K562 (cell line): ENCODE measurements around the gene AAMDC. TPM values are rescaled to one million over a fixed set of nuclear protein-coding genes. Genes with fewer than 3 reads are reported as not detected.
A peak's percentile ranks its signal among the peaks of the same experiment; 100 is the strongest.

ENCODE experiments used
- CTBP1 ChIP-seq: fragments of 450-650 bp; IDR thresholded peaks from 2 replicates; pipeline ENCODE4 v1.6.1; 2016; ENCODE audit warnings: borderline replicate concordance
- FUS ChIP-seq: fragments of 200-400 bp; formaldehyde crosslinking; optimal IDR thresholded peaks from 2 replicates; pipeline ENCODE3; 2017; ENCODE audit warnings: low read depth, low read length
- HDAC1 ChIP-seq, 2 experiments: fragments of 450-650 bp; IDR thresholded peaks; 2 replicates each; pipeline ENCODE4 v1.6.1; 2016 to 2017; ENCODE audit warnings: inconsistent platforms in 1 of 2, mild to moderate bottlenecking in 1 of 2, moderate library complexity in 1 of 2
- HNRNPH1 ChIP-seq: fragments of 200-400 bp; formaldehyde crosslinking; optimal IDR thresholded peaks from 2 replicates; pipeline ENCODE3; 2017; ENCODE audit warnings: low read depth, mild to moderate bottlenecking, low read length, moderate library complexity
- KAT8 ChIP-seq: fragments of 450-650 bp; IDR thresholded peaks from 2 replicates; pipeline ENCODE4 v1.6.1; 2016; ENCODE audit warnings: low read depth, mild to moderate bottlenecking
- MEF2A ChIP-seq: IDR thresholded peaks from 2 replicates; pipeline ENCODE4 v1.6.1; 2011; ENCODE audit warnings: low read depth, mild to moderate bottlenecking, low read length, moderate library complexity; ENCODE audit not compliant: control insufficient read depth
- PHF21A ChIP-seq: fragments of 450-650 bp; IDR thresholded peaks from 2 replicates; pipeline ENCODE4 v1.6.1; 2017; ENCODE audit warnings: low read depth, borderline replicate concordance
- RFX5 ChIP-seq: IDR thresholded peaks from 2 replicates; pipeline ENCODE4 v1.6.1; 2011; ENCODE audit warnings: low read depth, mild to moderate bottlenecking, improper control_type of control experiment, low read length
- ZBTB7A ChIP-seq: IDR thresholded peaks from 2 replicates; pipeline ENCODE4 v1.6.1; 2011; ENCODE audit warnings: low read depth, mild to moderate bottlenecking, low read length, moderate library complexity, borderline replicate concordance; ENCODE audit not compliant: control insufficient read depth
- ZNF143 ChIP-seq: sonication (generic); formaldehyde crosslinking; IDR thresholded peaks from 2 replicates; pipeline ENCODE4 v1.9.0; 2022; ENCODE audit warnings: mild to moderate bottlenecking, missing genetic modification reagents
- ZNF263 ChIP-seq: sonication (generic); formaldehyde crosslinking; IDR thresholded peaks from 2 replicates; pipeline ENCODE4 v1.8.0; 2022; ENCODE audit warnings: mild to moderate bottlenecking, missing genetic modification reagents, borderline replicate concordance
- ZNF695 ChIP-seq: fragments of 450-650 bp; formaldehyde crosslinking; IDR thresholded peaks from 2 replicates; pipeline ENCODE4 v1.4.0; 2020; ENCODE audit warnings: mild to moderate bottlenecking, moderate library complexity
- polyA plus RNA-seq, 8 experiments: library from polyadenylated mRNA; depleted of rRNA in 4 of 8; stranded (reverse) in 5 of 8; unstranded in 3 of 8; fragments of >200 nt; fragmentation: Nextera tagmentation in 2 of 8; fragmentation: Illumina TruSeq in 1 of 8; extraction: Ambion mirVana in 2 of 8; extraction: Trizol in 1 of 8; gene quantifications; 2 replicates each; pipeline versions ENCODE4 v1.2.1 to v1.2.3, GENCODE V29; 2011 to 2014; ENCODE audit warnings: inconsistent platforms in 1 of 8, missing spikeins in 1 of 8
- total RNA-seq, 7 experiments: library from RNA; depleted of rRNA in 6 of 7; stranded (reverse); fragments of >200 nt in 6 of 7; fragmentation: Illumina TruSeq in 2 of 7; extraction: Trizol in 2 of 7; gene quantifications; 2 replicates each; pipeline versions ENCODE4 v1.2.1 to v1.2.3, GENCODE V29; 2011 to 2021; ENCODE audit warnings: low replicate concordance in 1 of 7
- TF ChIP-seq, protein P1 (sequence below): fragments of 250-450 bp; sonication (Bioruptor Pico); IDR thresholded peaks from 2 replicates; pipeline ENCODE4 v1.4.0; 2020; ENCODE audit warnings: borderline replicate concordance
- TF ChIP-seq, protein P2 (sequence below), 2 experiments: IDR thresholded peaks; 2 replicates each; pipeline ENCODE4 v1.6.1; 2012; ENCODE audit warnings: improper control_type of control experiment in 2 of 2, low read depth in 2 of 2, low read length in 2 of 2, borderline replicate concordance in 1 of 2
- TF ChIP-seq, protein P3 (sequence below): fragments of 450-650 bp; IDR thresholded peaks from 2 replicates; pipeline ENCODE4 v1.6.1; 2016; ENCODE audit warnings: low read depth

Gene AAMDC
- total and polyA plus RNA-seq, 9 of the 15 experiments (the other 6 are each of a cell fraction or from before 2014, with no cell fraction given): 10.4 to 40.6 (median 15.6) TPM

DNA sequence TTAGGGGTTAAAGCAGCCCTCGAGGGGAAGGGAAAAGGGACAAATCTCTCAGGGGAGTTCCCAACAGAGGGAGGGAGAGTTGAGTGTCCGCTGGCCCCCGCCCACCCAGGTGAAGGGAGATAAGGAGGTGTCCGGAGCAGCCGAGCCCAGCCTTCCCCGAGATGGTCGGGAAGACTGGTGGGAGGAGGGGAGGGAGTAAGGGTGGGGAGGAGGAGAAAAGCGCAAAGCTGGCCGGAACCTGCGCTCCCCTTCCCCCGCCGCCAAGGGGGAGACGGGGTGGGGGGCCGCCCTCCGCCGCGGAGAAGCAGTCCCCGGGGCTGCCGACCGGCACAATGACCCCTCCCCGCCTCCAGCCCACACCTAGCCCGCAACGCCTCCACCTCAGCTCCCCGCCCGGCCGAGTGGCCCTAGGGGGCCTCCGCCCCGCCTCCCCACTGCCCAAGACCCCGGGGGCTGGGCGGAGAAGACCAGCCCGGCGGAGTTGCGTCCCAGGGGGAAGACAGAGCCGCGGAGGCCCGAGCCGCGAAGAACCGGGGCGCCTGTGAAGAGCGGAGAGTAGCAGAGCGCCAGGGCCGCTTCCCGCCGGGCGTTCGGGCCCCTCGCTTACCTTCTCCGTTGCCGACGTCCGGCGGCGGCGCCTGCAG, 901 bp upstream of the AAMDC start (continued):
- TF ChIP-seq, protein P1, sequence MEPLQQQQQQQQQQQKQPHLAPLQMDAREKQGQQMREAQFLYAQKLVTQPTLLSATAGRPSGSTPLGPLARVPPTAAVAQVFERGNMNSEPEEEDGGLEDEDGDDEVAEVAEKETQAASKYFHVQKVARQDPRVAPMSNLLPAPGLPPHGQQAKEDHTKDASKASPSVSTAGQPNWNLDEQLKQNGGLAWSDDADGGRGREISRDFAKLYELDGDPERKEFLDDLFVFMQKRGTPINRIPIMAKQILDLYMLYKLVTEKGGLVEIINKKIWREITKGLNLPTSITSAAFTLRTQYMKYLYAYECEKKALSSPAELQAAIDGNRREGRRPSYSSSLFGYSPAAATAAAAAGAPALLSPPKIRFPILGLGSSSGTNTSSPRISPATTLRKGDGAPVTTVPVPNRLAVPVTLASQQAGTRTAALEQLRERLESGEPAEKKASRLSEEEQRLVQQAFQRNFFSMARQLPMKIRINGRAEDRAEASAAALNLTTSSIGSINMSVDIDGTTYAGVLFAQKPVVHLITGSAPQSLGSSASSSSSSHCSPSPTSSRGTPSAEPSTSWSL: no peak
- peak; percentile 49; the same call in 1 of the 2 replicates for TF ChIP-seq PHF21A
- no peak for TF ChIP-seq RFX5
- no peak for TF ChIP-seq MEF2A
- TF ChIP-seq ZNF263 (CRISPR knock-in tag): peak; percentile 93
- 0 out of 2 replicates have a peak, but pooled peaks have one; percentile 33 for TF ChIP-seq CTBP1
- peak; percentile 89; the same call in 1 of the 2 replicates for TF ChIP-seq ZBTB7A
- 0 out of 4 replicates have a peak, but pooled peaks of 1 of the 2 experiments have one; percentile 62 for TF ChIP-seq HDAC1 (IDR thresholded peaks at IDR 0.05)
- TF ChIP-seq, protein P2, sequence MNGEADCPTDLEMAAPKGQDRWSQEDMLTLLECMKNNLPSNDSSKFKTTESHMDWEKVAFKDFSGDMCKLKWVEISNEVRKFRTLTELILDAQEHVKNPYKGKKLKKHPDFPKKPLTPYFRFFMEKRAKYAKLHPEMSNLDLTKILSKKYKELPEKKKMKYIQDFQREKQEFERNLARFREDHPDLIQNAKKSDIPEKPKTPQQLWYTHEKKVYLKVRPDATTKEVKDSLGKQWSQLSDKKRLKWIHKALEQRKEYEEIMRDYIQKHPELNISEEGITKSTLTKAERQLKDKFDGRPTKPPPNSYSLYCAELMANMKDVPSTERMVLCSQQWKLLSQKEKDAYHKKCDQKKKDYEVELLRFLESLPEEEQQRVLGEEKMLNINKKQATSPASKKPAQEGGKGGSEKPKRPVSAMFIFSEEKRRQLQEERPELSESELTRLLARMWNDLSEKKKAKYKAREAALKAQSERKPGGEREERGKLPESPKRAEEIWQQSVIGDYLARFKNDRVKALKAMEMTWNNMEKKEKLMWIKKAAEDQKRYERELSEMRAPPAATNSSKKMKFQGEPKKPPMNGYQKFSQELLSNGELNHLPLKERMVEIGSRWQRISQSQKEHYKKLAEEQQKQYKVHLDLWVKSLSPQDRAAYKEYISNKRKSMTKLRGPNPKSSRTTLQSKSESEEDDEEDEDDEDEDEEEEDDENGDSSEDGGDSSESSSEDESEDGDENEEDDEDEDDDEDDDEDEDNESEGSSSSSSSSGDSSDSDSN (IDR thresholded peaks at IDR 0.05; ENCODE audit: borderline replicate concordance in 1 of 2, low read depth in 2 of 2, low read length in 2 of 2): peak in 1 of 2 experiments; percentile 69; a peak in 2 of 4 replicates
- no peak for TF ChIP-seq ZNF143
- TF ChIP-seq KAT8: no peak
- TF ChIP-seq FUS: peak; percentile 50
- no peak for TF ChIP-seq HNRNPH1
- TF ChIP-seq ZNF695 (CRISPR knock-in tag): no peak
- TF ChIP-seq, protein P3, sequence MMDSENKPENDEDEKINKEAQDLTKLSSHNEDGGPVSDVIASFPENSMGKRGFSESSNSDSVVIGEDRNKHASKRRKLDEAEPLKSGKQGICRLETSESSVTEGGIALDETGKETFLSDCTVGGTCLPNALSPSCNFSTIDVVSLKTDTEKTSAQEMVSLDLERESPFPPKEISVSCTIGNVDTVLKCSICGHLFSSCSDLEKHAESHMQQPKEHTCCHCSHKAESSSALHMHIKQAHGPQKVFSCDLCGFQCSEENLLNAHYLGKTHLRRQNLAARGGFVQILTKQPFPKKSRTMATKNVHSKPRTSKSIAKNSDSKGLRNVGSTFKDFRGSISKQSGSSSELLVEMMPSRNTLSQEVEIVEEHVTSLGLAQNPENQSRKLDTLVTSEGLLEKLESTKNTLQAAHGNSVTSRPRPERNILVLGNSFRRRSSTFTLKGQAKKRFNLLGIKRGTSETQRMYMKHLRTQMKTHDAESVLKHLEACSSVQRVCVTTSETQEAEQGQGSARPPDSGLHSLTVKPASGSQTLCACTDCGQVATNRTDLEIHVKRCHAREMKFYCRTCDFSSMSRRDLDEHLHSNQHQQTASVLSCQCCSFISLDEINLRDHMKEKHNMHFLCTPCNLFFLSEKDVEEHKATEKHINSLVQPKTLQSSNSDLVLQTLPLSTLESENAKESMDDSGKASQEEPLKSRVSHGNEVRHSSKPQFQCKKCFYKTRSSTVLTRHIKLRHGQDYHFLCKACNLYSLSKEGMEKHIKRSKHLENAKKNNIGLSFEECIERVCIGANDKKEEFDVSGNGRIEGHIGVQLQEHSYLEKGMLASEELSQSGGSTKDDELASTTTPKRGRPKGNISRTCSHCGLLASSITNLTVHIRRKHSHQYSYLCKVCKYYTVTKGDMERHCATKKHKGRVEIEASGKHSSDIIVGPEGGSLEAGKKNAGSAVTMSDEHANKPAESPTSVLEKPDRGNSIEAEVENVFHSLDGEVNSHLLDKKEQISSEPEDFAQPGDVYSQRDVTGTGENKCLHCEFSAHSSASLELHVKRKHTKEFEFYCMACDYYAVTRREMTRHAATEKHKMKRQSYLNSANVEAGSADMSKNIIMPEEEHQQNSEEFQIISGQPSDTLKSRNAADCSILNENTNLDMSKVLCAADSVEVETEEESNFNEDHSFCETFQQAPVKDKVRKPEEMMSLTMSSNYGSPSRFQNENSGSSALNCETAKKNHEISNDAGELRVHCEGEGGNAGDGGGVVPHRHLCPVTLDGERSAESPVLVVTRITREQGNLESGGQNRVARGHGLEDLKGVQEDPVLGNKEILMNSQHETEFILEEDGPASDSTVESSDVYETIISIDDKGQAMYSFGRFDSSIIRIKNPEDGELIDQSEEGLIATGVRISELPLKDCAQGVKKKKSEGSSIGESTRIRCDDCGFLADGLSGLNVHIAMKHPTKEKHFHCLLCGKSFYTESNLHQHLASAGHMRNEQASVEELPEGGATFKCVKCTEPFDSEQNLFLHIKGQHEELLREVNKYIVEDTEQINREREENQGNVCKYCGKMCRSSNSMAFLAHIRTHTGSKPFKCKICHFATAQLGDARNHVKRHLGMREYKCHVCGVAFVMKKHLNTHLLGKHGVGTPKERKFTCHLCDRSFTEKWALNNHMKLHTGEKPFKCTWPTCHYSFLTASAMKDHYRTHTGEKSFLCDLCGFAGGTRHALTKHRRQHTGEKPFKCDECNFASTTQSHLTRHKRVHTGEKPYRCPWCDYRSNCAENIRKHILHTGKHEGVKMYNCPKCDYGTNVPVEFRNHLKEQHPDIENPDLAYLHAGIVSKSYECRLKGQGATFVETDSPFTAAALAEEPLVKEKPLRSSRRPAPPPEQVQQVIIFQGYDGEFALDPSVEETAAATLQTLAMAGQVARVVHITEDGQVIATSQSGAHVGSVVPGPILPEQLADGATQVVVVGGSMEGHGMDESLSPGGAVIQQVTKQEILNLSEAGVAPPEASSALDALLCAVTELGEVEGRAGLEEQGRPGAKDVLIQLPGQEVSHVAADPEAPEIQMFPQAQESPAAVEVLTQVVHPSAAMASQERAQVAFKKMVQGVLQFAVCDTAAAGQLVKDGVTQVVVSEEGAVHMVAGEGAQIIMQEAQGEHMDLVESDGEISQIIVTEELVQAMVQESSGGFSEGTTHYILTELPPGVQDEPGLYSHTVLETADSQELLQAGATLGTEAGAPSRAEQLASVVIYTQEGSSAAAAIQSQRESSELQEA: peak; percentile 89
